B cell (primary cell): ENCODE data around the gene NBAS. TPM values are rescaled to one million over a fixed set of nuclear protein-coding genes. Genes with fewer than 3 reads are reported as not detected.

Experiments
- ATAC-seq: fragments of 200-7000 bp; cut with Tn5 transposase; one replicate; pipeline ENCODE4 v1.10.0; 2021; ENCODE audit warnings: low read depth, mild to moderate bottlenecking, moderate number of reproducible peaks, moderate library complexity
- CTCF ChIA-PET: fragments of 350-600 bp; sonication (Branson Sonifier 250); formaldehyde crosslinking; loops from one replicate; lab custom pipeline; 2021; ENCODE audit warnings: antibody characterized with exemption, inconsistent platforms; lab: Charles Lee
- POLR2A ChIA-PET: fragments of 350-600 bp; sonication (Branson Sonifier 250); formaldehyde crosslinking; loops from one replicate; lab custom pipeline; 2021; ENCODE audit warnings: antibody characterized with exemption; lab: Charles Lee
- DNase-seq: peaks from one replicate; pipeline ENCODE4 v3.0.0; 2013
- H2AFZ ChIP-seq: 2 replicates; pipeline ENCODE4 v1.6.1; 2012; ENCODE audit warnings: mild to moderate bottlenecking, low read depth, low read length; ENCODE audit not compliant: insufficient read depth, poor library complexity, severe bottlenecking
- H3K27ac ChIP-seq, 2 donors: 1 replicate in 1 of 2; 2 replicates in 1 of 2; pipeline ENCODE4 v1.5.1; 2012 to 2013; ENCODE audit warnings: low read length in 2 of 2, mild to moderate bottlenecking in 2 of 2, moderate library complexity in 1 of 2
- H3K27me3 ChIP-seq, 4 experiments: fragments of 200-600 bp in 1 of 4; sonication (generic) in 1 of 4; replicated peaks in 1 of 4; 1 replicate in 2 of 4; 2 replicates in 2 of 4; pipeline versions ENCODE4 v1.6.1 to v1.7.0; 2013 to 2016; ENCODE audit warnings: low read length in 3 of 4, mild to moderate bottlenecking in 2 of 4, mixed read lengths in 1 of 4, moderate library complexity in 1 of 4; ENCODE audit not compliant: insufficient read depth in 4 of 4, control insufficient read depth in 3 of 4; ENCODE audit errors: control extremely low read depth in 1 of 4
- H3K36me3 ChIP-seq, 2 experiments: replicated peaks in 1 of 2; 1 replicate in 1 of 2; 2 replicates in 1 of 2; pipeline versions ENCODE4 v1.6.1 to v1.7.1; 2013; ENCODE audit warnings: low read length in 1 of 2; ENCODE audit not compliant: insufficient read depth in 2 of 2, control insufficient read depth in 1 of 2; ENCODE audit errors: control extremely low read depth in 1 of 2, extremely low read depth in 1 of 2
- H3K4me1 ChIP-seq, 2 donors: fragments of 200-600 bp in 1 of 2; sonication (generic) in 1 of 2; 1 replicate in 1 of 2; 2 replicates in 1 of 2; pipeline versions ENCODE4 v1.5.1 to v1.6.1; 2013 to 2017; ENCODE audit warnings: low read length in 2 of 2; ENCODE audit not compliant: control insufficient read depth in 2 of 2, insufficient read depth in 2 of 2
- H3K4me2 ChIP-seq: replicated peaks from 2 replicates; pipeline ENCODE3; 2012; ENCODE audit warnings: mild to moderate bottlenecking, low read depth, low read length; ENCODE audit not compliant: poor library complexity, severe bottlenecking
- H3K4me3 ChIP-seq, 5 experiments: fragments of 200-600 bp in 1 of 5; sonication (generic) in 1 of 5; 1 replicate in 3 of 5; 2 replicates in 2 of 5; pipeline versions ENCODE4 v1.5.1 to v1.7.0; 2011 to 2016; ENCODE audit warnings: low read length in 4 of 5, mild to moderate bottlenecking in 4 of 5, low read depth in 2 of 5, control low read depth in 1 of 5, moderate library complexity in 1 of 5; ENCODE audit not compliant: insufficient read depth in 1 of 5; ENCODE audit errors: control extremely low read depth in 1 of 5, extremely low read depth in 1 of 5
- H3K79me2 ChIP-seq: fragments of 200-600 bp; sonication (generic); one replicate; pipeline ENCODE4 v1.6.0; 2016; ENCODE audit warnings: low read length; ENCODE audit not compliant: control insufficient read depth, insufficient read depth
- H3K9ac ChIP-seq: fragments of 200-600 bp; sonication (generic); 2 replicates; pipeline ENCODE4 v1.6.1; 2017; ENCODE audit warnings: mild to moderate bottlenecking, low read length, moderate library complexity
- H3K9me3 ChIP-seq, 3 donors: one replicate each; pipeline versions ENCODE4 v1.6.1 to v1.7.1; 2013; ENCODE audit warnings: low read length in 2 of 3; ENCODE audit not compliant: control insufficient read depth in 2 of 3, insufficient read depth in 1 of 3; ENCODE audit errors: control extremely low read depth in 1 of 3
- H4K20me1 ChIP-seq: 2 replicates; pipeline ENCODE4 v1.6.0; 2012; ENCODE audit warnings: mild to moderate bottlenecking, low read length; ENCODE audit not compliant: insufficient read depth, control insufficient read depth, poor library complexity, severe bottlenecking
- H3K27ac Mint-ChIP-seq: one replicate; pipeline ENCODE4 v1.8.0; 2021; ENCODE audit warnings: mixed read lengths
- H3K27me3 Mint-ChIP-seq: one replicate; pipeline ENCODE4 v1.8.0; 2021; ENCODE audit warnings: mixed read lengths
- H3K4me1 Mint-ChIP-seq: one replicate; pipeline ENCODE4 v1.8.0; 2021; ENCODE audit warnings: mixed read lengths
- H3K4me3 Mint-ChIP-seq: one replicate; pipeline ENCODE4 v1.8.0; 2021; ENCODE audit warnings: mixed read lengths
- H3K9me3 Mint-ChIP-seq: one replicate; pipeline ENCODE4 v1.8.0; 2022; ENCODE audit warnings: mixed read lengths; ENCODE audit not compliant: insufficient read depth
- EZH2 ChIP-seq: IDR thresholded peaks from 2 replicates; pipeline ENCODE4 v1.6.1; 2012; ENCODE audit warnings: borderline replicate concordance, low read depth, mild to moderate bottlenecking, moderate library complexity, low read length; ENCODE audit not compliant: insufficient read depth, poor library complexity, severe bottlenecking
- WGBS: methylation state at CpG from one replicate; pipeline ENCODE4 v1.1.5; 2013; ENCODE audit warnings: missing lambda C conversion rate; ENCODE audit not compliant: insufficient coverage; 5-methylcytosine and 5-hydroxymethylcytosine counted together
- intact Hi-C: fragments of 100-400 bp; cut with micrococcal nuclease; formaldehyde crosslinking; loops from one replicate; pipeline ENCODE4 v1.10.0; 2022
- polyA plus RNA-seq: library from polyadenylated mRNA; depleted of rRNA; stranded (reverse); fragments of >200 nt; gene quantifications from 2 replicates; pipeline ENCODE4 v1.2.3, GENCODE V29; 2012
- total RNA-seq, 2 donors: library from RNA; stranded (reverse); fragments of 120-200 nt in 1 of 2; gene quantifications; 1 replicate in 1 of 2; 2 replicates in 1 of 2; pipeline versions ENCODE4 v1.2.3 to v1.2.4, GENCODE V29; 2013 to 2022

NBAS gene
- total and polyA plus RNA-seq, 2 donors (not counting 1 experiment from before 2014, with no cell fraction given), result 10.6 to 37.3 TPM

- H3K9me3 Mint-ChIP-seq, result no peaks in the 10 kb centered on the region
- POLR2A ChIA-PET, result no interaction called here
- WGBS, result 100% methylated on average over 2 of the region's 5 CpGs
These were observed 376.6 kb downstream of the NBAS start for GRCh38 chr2:15184491-15184890.

GRCh38 chr2:15182275-15182674 is 378.9 kb downstream of the NBAS start:
- ATAC-seq (no peak), DNase-seq (no peak)
- H3K27me3 Mint-ChIP-seq, result no peaks in the 10 kb centered on the region
- no peak overlapping the region for H3K4me3 Mint-ChIP-seq
- Histone ChIP-seq H4K20me1 (no peaks in the 10 kb centered on the region), H3K4me3 (no peak overlapping the region), H3K36me3 (peaks cover 3 to 7% of the 10 kb centered on the region in 2 experiments), H3K4me1 (no peaks in the 10 kb centered on the region), H3K79me2 (no peaks in the 10 kb centered on the region), H3K4me2 (no peak overlapping the region), H2AFZ (no peak overlapping the region), H3K27me3 (no peaks in the 10 kb centered on the region), H3K27ac (no peak overlapping the region), H3K9me3 (no peaks in the 10 kb centered on the region), H3K9ac (no peak overlapping the region)
- H3K4me1 Mint-ChIP-seq, result no peaks in the 10 kb centered on the region
- no peaks in the 10 kb centered on the region for H3K9me3 Mint-ChIP-seq
- H3K27ac Mint-ChIP-seq, result no peak overlapping the region
- WGBS, result 100% methylated on average over 3 of the region's 5 CpGs
- ChIA-PET CTCF (no interaction called here), POLR2A (no interaction called here)
- no peak for TF ChIP-seq EZH2
- intact Hi-C loops, result no loop called here

More at GRCh38 chr2:15184491-15184890, 376.6 kb downstream of the NBAS start:
- no peaks in the 10 kb centered on the region for H3K4me1 ChIP-seq
- DNase-seq (no peak), ATAC-seq (no peak)
- H3K9ac ChIP-seq, result no peak overlapping the region
- intact Hi-C loops, result no loop called here
- no peaks in the 10 kb centered on the region for H3K27me3 ChIP-seq
- H4K20me1 ChIP-seq, result no peaks in the 10 kb centered on the region
- no peak overlapping the region for H3K4me3 ChIP-seq
- no peak overlapping the region for H3K4me3 Mint-ChIP-seq
- H3K36me3 ChIP-seq, result peaks cover 3 to 8% of the 10 kb centered on the region in 2 experiments
- no peaks in the 10 kb centered on the region for H3K79me2 ChIP-seq
- H3K4me1 Mint-ChIP-seq, result no peaks in the 10 kb centered on the region
- H3K27ac ChIP-seq, result no peak overlapping the region
- CTCF ChIA-PET, result no interaction called here
- no peak overlapping the region for H2AFZ ChIP-seq
- no peaks in the 10 kb centered on the region for H3K9me3 ChIP-seq
- TF ChIP-seq EZH2, result no peak
- no peaks in the 10 kb centered on the region for H3K27me3 Mint-ChIP-seq
- H3K4me2 ChIP-seq, result no peak overlapping the region
- H3K27ac Mint-ChIP-seq, result no peak overlapping the region
